Activated T-cell treated with anti-CD3 and anti-CD28 coated beads, Interleukin-2, amount 50 U/mL, for 4 hours (primary cell): ENCODE data around the gene TRIL. TPM values are rescaled to one million over a fixed set of nuclear protein-coding genes. Genes with fewer than 3 reads are reported as not detected.

Experiments used
- ATAC-seq, 2 donors: fragments of 200-7000 bp; cut with Tn5 transposase; one replicate each; pipeline ENCODE4 v1.10.0; 2021
- DNase-seq: peaks from one replicate; pipeline ENCODE4 v3.0.0-alpha.2; 2020
- H3K27me3 Mint-ChIP-seq: one replicate; pipeline ENCODE4 v1.8.0; 2021; ENCODE audit warnings: low read depth, mixed read lengths
- H3K36me3 Mint-ChIP-seq: one replicate; pipeline ENCODE4 v1.8.0; 2022; ENCODE audit warnings: mixed read lengths; ENCODE audit not compliant: insufficient read depth
- H3K4me1 Mint-ChIP-seq: one replicate; pipeline ENCODE4 v1.8.0; 2021; ENCODE audit warnings: low read depth, mixed read lengths
- H3K4me3 Mint-ChIP-seq: one replicate; pipeline ENCODE4 v1.8.0; 2021; ENCODE audit warnings: mild to moderate bottlenecking, moderate library complexity, mixed read lengths
- H3K9me3 Mint-ChIP-seq: one replicate; pipeline ENCODE4 v1.8.0; 2021; ENCODE audit warnings: mixed read lengths
- total RNA-seq, 3 donors: library from RNA; stranded (reverse); gene quantifications; one replicate each; pipeline ENCODE4 v1.2.1, GENCODE V29; 2021

The TRIL gene
- total RNA-seq, 3 donors from 2014 or later: 0.05 TPM; not detected in 2

DNA sequence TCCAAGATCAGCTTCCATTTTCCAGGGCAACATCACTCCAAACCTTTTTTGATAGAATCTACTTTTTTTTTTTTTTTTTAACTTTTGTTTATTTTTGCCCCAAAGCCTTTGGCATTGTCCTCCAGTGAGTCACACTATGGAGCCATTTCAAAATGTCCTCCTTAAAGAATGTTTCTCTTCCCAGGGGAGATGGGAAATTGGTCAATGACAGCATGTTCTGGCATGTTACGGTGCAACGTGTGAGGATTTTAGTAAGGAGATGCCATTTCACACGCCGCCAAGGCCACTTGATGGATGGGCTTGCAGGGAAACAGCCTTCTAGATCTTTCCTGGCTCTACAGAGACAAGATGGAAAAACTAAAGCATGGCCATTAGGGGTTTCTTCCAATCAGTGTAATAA lies 30.7 kb upstream of the TRIL start:
- no peak for ATAC-seq
- Mint-ChIP-seq H3K36me3 (no peaks in the 10 kb centered on the region), H3K27me3 (peaks cover 6% of the 10 kb centered on the region), H3K4me3 (no peak overlapping the region), H3K9me3 (no peaks in the 10 kb centered on the region), H3K4me1 (no peaks in the 10 kb centered on the region)
- DNase-seq: no peak

DNA sequence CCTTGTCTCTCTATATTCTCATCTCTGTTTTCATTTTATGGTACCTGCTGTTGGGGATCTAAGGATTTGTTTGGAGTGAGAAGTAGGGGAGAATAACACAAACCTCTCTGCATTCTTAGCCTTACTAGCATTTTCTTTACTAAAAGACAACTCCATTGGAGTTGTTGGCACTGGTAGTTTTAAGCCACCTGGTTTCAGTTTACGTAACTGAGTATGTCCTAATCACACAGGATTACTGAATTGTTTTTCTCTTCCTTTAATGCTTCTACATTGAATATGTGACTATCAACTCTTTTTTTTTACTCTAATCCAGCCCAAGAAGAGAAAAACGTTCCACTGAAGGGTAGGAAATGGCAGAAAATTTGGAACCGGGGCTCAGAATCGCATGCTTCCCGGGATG lies 30.0 kb upstream of the TRIL start:
- Mint-ChIP-seq H3K36me3 (no peaks in the 10 kb centered on the region), H3K9me3 (no peaks in the 10 kb centered on the region), H3K4me1 (no peaks in the 10 kb centered on the region), H3K4me3 (no peak overlapping the region), H3K27me3 (peaks cover 6% of the 10 kb centered on the region)
- no peak for DNase-seq
- no peak for ATAC-seq

DNA sequence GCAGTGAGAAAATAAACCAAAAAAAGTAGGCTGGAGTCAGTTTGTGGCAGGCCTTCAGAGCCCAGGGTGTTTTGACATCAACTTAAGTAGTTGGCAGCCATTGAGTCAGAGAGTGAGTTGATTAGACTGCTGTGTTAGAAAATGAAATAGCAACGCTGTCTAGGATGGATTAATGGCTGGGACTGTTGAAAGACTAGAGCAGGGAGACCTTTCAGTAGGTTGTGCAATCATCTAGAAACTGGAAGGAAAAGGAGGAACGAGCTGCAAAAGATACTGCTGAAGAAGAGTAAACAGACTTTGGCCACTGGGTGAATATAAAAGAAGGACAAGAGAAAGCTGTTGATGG lies 28.6 kb upstream of the TRIL start:
- DNase-seq: no peak
- peaks cover 6% of the 10 kb centered on the region for H3K27me3 Mint-ChIP-seq
- no peaks in the 10 kb centered on the region for H3K36me3 Mint-ChIP-seq
- H3K4me1 Mint-ChIP-seq: no peaks in the 10 kb centered on the region
- H3K9me3 Mint-ChIP-seq: no peaks in the 10 kb centered on the region
- H3K4me3 Mint-ChIP-seq: no peak overlapping the region
- no peak for ATAC-seq

DNA sequence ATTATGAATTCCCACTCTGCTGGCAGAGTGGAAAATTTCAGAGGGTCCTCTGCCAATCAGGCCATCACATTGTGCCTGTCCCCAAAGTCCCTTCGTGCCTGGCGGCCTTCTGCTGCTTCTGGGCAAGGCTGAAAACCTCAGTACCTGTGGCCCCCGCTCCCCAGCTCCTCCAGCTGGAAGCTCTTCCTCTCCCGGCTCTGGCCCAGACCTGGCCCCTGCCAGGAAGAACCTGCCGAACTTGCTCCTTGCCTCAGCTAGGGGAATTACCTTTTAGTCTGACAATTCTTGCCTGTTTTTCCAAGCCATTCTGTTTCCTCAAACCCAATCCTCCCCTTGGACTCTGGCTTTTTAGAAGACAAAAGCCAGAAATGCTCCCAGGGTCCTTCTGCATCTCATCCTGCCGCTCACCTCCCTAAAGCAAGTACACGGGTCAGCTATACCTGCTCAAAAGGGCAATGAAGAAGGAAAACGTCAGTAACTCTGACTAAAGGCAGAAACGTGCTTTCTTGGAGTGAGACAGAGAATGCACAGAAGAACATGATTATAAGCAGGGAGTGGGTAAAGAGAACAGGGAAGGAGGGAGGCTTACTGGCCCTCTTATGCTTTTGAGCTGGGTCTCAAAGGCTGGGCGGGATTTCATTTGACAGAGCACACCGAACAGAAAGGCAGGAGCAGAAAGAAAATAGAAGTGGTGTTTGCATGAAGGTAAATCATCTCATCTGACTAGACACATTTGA lies 28.1 kb upstream of the TRIL start:
- H3K4me1 Mint-ChIP-seq: no peaks in the 10 kb centered on the region
- H3K36me3 Mint-ChIP-seq: no peaks in the 10 kb centered on the region
- no peak for ATAC-seq
- peaks cover 6% of the 10 kb centered on the region for H3K27me3 Mint-ChIP-seq
- H3K9me3 Mint-ChIP-seq: no peaks in the 10 kb centered on the region
- H3K4me3 Mint-ChIP-seq: no peak overlapping the region
- no peak for DNase-seq

DNA sequence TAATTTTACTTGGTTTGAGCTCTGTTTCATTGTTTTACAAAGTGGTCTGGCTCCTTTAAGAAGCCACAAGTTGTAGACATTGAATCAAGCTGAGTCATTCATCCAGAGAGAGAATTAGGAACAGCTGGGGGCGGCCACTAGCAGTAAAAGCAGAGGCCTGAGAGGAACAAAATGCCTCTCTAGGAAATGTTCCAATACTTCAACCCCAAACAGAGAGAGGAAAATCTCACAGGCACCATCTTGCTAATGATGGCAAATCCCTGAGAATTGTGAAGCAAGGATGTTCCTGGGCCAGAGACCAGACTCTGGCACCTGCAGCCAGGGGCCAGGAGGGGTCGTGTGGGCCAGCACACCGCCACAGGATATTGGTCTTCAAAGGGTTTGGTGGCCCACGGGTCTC lies 26.5 kb upstream of the TRIL start:
- Mint-ChIP-seq H3K9me3 (no peaks in the 10 kb centered on the region), H3K27me3 (peaks cover 9% of the 10 kb centered on the region), H3K4me1 (no peaks in the 10 kb centered on the region), H3K36me3 (no peaks in the 10 kb centered on the region), H3K4me3 (no peak overlapping the region)
- no peak for DNase-seq
- ATAC-seq: no peak

DNA sequence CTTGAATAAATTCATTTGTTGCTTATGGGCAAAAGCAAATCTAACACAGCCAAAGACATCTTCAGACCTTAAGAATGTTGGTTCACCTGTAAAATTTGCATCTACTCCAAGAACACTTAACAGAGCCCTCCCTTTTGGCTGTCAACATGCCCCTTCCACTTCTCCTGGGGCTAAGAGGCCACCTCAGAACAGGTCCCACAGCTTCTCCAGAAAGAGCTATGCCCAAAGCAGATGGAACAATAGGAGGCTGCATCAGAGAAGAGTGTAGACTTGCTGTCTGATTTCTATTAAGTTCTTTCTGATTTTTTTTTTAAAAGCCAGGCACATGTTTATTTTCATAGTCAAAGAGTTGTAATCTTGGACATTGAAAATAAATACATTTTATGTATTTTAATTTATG lies 26.1 kb upstream of the TRIL start:
- no peaks in the 10 kb centered on the region for H3K36me3 Mint-ChIP-seq
- no peak for ATAC-seq

DNA sequence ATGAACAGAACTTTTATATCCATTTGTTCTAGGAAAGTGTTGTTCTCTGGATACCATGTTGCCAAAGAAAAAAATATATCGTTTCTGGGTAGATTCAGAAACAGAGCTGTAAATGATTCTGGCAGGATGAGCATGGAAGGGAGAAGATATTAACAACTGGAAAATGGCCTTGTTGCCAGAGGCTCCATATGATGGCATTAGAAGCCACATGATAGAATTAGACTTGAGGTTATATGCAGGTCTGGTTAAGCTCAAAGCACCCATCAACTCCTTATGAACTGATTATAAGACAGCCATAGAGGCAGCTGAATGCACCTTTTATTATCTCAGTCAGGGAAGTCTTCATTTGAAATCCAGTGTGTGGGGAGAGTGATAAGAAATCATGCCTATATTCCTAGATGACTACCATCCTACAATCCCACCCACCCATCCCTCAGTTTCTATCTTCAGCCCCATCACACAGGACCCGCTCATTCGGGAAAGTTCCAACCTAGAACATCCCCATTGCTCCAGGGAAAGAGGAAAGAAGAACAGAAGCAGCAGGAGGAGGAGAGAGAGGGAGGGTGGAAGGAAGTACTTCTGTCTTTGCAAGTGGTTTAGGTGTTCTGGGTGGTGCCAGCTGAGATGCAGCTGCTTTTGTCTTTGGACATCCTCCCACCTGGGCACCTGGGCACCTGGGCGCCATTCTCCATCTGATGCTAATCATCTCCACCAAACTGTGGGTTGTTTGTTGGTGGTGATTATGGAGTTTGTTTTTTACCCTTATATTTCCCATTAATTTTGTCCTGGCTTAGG lies 25.5 kb upstream of the TRIL start:
- ATAC-seq (no peak), DNase-seq (no peak)
- no peaks in the 10 kb centered on the region for H3K4me1 Mint-ChIP-seq
- no peak overlapping the region for H3K4me3 Mint-ChIP-seq
- H3K9me3 Mint-ChIP-seq: no peaks in the 10 kb centered on the region
- no peaks in the 10 kb centered on the region for H3K36me3 Mint-ChIP-seq
- peaks cover 9% of the 10 kb centered on the region for H3K27me3 Mint-ChIP-seq

More for the DNA sequence above, 26.1 kb upstream of the TRIL start:
- DNase-seq: no peak
- H3K9me3 Mint-ChIP-seq: no peaks in the 10 kb centered on the region
- H3K4me3 Mint-ChIP-seq: no peak overlapping the region
- peaks cover 9% of the 10 kb centered on the region for H3K27me3 Mint-ChIP-seq
- no peaks in the 10 kb centered on the region for H3K4me1 Mint-ChIP-seq

DNA sequence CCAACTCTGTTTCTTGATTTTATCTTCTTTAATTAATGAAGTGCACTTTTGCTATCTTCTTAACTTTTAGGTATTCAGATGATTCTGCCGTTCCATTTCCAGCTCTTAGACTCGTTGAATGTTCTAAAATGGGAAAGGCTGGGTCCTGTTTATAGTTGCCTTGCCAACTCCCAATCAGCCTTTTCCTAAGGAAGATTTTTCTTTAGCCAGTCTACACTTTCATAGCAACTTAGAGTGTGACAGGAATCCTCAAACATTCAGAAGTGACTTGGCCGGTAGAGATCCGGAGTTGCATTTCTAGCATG lies 23.0 kb upstream of the TRIL start:
- ATAC-seq: no peak
- no peaks in the 10 kb centered on the region for H3K36me3 Mint-ChIP-seq
- no peaks in the 10 kb centered on the region for H3K9me3 Mint-ChIP-seq
- DNase-seq: no peak
- H3K4me3 Mint-ChIP-seq: no peak overlapping the region
- H3K27me3 Mint-ChIP-seq: peaks cover 4% of the 10 kb centered on the region
- no peaks in the 10 kb centered on the region for H3K4me1 Mint-ChIP-seq

DNA sequence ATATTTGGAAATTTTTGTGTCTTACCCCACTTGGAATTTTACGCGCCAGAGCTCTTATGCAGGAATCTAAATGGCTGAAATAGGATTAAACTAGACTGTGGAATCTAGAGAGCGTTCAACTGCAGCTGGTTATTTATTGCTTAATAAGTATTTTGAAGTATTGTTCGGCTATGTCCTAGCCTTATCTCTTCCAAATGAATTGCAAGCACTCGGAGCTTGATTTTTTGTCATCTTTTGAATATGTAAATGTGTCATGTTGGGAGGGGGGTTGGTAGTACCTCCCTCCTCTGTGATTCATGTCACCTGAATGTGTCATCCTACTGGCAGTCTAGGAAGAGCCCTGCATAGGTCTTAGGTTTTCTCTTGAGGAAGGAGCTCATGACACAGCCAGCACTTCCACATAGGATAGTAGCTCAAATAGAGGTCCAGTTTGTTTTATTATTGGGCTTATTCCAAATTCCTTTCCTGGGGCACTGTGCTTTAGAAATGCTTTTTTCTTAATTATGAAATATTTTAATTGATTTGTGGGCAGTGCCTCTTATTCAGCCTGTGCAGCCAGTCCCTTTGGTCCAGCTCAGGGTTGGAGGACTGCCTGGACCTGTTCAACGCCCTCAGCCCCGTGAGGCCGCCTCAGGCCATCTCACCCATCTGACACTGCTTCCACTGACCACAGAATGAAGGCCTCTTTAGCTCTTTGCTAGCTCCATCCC lies 22.5 kb upstream of the TRIL start:
- Mint-ChIP-seq H3K27me3 (peaks cover 3% of the 10 kb centered on the region), H3K36me3 (no peaks in the 10 kb centered on the region), H3K9me3 (no peaks in the 10 kb centered on the region), H3K4me3 (no peak overlapping the region), H3K4me1 (no peaks in the 10 kb centered on the region)
- no peak for DNase-seq
- ATAC-seq: no peak

DNA sequence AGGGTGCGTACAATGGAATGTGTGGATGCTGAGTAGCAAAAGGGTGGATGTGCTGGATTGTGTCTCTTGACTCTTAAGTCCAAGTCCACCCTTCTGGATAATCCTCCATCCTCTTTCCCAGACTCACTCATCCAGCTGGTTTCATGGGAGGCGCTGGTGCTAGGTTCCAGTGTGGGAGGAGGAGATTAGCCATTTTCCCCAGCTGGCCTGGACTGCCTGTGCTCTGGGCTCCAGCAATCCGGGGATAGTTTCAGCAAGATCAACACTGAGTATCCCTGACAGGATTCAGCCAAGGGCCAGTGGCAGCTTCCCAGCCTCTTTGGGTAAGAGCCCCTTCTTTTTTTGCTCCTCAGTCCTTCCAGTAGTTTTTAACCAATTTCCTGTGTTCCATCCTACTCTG lies 21.6 kb upstream of the TRIL start:
- H3K27me3 Mint-ChIP-seq: peaks cover 6% of the 10 kb centered on the region
- H3K4me1 Mint-ChIP-seq: no peaks in the 10 kb centered on the region
- ATAC-seq (no peak), DNase-seq (no peak)
- no peaks in the 10 kb centered on the region for H3K36me3 Mint-ChIP-seq
- H3K9me3 Mint-ChIP-seq: peaks cover 3% of the 10 kb centered on the region
- H3K4me3 Mint-ChIP-seq: no peak overlapping the region

DNA sequence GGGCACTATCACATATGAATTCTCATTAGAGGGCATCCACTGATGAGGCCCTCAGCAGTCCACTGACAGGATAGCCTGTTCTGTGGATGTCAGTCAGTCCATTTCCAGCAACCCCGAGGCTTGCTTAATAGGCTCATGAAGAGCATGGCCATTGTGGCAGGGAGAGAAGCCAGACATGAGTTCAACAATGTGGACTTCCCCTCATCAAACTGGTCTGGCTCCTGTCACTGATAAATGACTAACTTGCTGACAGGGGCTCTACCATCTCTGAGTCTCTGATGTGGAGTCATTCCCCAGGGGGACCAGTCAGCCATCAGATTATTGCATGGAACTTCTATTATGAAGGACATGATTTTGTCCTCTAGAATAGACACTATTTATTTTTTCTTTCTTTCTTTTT lies 19.8 kb upstream of the TRIL start:
- peaks cover 13% of the 10 kb centered on the region for H3K9me3 Mint-ChIP-seq
- H3K36me3 Mint-ChIP-seq: no peaks in the 10 kb centered on the region
- ATAC-seq: no peak
- H3K4me3 Mint-ChIP-seq: no peak overlapping the region
- no peaks in the 10 kb centered on the region for H3K4me1 Mint-ChIP-seq
- no peak for DNase-seq
- peaks cover 6% of the 10 kb centered on the region for H3K27me3 Mint-ChIP-seq

DNA sequence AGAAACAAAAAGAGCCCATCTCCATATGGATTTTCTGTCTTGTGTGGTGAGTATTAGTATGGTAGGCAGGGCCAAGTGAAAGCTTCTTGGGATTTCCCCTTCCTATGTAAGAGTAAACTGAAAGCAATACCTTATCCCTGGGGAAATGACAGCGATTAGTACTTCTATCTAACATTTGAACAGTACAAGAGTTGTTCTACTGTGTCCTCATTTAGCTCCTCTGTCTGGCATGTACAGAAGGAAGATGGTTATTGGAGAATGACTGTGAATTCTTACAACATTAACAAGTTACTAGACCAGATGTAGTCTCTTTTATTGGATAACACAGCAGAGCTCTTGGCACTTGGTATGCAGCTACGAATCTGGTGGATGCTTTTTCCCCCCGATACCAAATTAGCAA lies 17.9 kb upstream of the TRIL start:
- H3K4me1 Mint-ChIP-seq: no peaks in the 10 kb centered on the region
- H3K36me3 Mint-ChIP-seq: no peaks in the 10 kb centered on the region
- H3K27me3 Mint-ChIP-seq: peaks cover 4% of the 10 kb centered on the region
- no peak overlapping the region for H3K4me3 Mint-ChIP-seq
- ATAC-seq (no peak), DNase-seq (no peak)
- H3K9me3 Mint-ChIP-seq: peaks cover 25% of the 10 kb centered on the region

DNA sequence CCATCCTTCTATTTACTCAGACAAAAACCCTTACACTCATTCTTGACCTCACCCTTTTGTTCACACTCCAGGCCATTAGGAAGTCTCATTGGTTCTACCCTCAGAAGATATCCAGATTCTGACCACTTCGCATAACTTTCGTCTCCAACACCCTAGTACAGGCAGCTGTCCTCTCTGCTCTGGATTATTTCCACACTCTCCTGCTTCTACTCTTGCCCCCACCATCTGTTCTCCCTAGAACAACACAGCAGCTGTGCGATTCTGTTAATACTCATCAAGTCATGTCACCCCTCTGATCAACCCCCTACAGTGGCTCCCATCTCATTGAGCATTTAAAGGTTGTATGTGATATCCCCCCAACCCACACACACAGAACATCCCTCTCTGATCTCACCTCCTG lies 15.5 kb upstream of the TRIL start:
- peaks cover 3% of the 10 kb centered on the region for H3K27me3 Mint-ChIP-seq
- H3K9me3 Mint-ChIP-seq: peaks cover 28% of the 10 kb centered on the region
- no peak overlapping the region for H3K4me3 Mint-ChIP-seq
- H3K36me3 Mint-ChIP-seq: no peaks in the 10 kb centered on the region
- DNase-seq (no peak), ATAC-seq (no peak)
- no peaks in the 10 kb centered on the region for H3K4me1 Mint-ChIP-seq

DNA sequence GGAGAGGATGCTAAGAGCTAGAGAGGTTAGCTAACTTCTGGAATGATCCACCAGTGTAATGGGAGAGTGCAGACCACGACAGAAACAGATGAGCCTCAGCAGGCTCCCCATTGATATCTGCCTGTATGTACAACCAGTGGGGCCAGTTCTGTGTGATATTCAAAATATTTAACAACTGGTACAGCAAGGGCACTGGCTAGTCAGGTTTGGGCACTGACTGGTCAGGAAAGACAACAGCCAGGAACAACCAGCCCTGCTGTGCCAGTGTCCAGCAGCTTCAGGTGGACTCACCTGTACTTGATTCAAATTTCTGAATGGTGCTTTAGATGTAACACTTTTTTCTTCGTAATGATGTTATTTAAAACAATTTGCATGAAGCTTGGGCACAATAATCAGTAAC lies 5.9 kb upstream of the TRIL start:
- H3K9me3 Mint-ChIP-seq: no peaks in the 10 kb centered on the region
- H3K36me3 Mint-ChIP-seq: no peaks in the 10 kb centered on the region
- no peak overlapping the region for H3K4me3 Mint-ChIP-seq
- no peaks in the 10 kb centered on the region for H3K4me1 Mint-ChIP-seq
- DNase-seq (no peak), ATAC-seq (no peak)
- H3K27me3 Mint-ChIP-seq: peaks cover 19% of the 10 kb centered on the region

DNA sequence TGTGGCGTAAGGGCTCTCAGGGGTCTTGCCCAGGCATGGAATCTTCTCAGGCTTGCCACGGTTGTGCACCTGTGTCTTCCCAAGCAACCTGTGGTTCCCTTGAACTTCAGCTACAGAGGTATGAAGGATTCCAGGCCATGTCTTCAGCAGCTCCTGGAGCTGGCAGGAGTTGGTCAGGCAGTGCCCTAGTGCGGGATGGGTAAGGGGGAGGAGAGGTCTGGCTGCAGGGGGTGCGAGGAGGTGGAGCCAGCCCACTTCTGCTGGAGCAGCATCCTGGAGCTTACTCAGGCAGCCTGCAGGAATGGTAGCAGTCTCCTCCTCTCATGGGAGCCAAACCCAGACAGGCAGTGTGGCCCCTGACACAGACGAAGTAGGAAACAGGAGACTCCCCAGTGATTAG lies 3.8 kb upstream of the TRIL start:
- Mint-ChIP-seq H3K9me3 (no peaks in the 10 kb centered on the region), H3K4me3 (no peak overlapping the region), H3K4me1 (peaks cover 5% of the 10 kb centered on the region), H3K36me3 (no peaks in the 10 kb centered on the region), H3K27me3 (peaks cover 34% of the 10 kb centered on the region)
- ATAC-seq: no peak
- no peak for DNase-seq
